HG02678 (cell line): Measurements from ENCODE around the gene NXNL1.
"Not testable (repeated sequence)": the region's sequence is repeated elsewhere in the genome, so short reads cannot be mapped to it uniquely, and the experiment has no call there.

Source experiments
- ATAC-seq: cut with Tn5 transposase; IDR thresholded peaks from one replicate; pipeline ENCODE4 v1.9.1; 2021; ENCODE audit warnings: mild to moderate bottlenecking, moderate library complexity; ENCODE audit not compliant: unreplicated experiment

NXNL1 gene, protein sequence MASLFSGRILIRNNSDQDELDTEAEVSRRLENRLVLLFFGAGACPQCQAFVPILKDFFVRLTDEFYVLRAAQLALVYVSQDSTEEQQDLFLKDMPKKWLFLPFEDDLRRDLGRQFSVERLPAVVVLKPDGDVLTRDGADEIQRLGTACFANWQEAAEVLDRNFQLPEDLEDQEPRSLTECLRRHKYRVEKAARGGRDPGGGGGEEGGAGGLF

GRCh38 chr19:17460372-17461230 is at the start of gene NXNL1:
Gene NXNL1, minus strand, starts transcription at chr19:17460926. Its CDS starts 57 bp downstream, at chr19:17460869.
- no peak for ATAC-seq

GRCh38 chr19:17508558-17508933 is 47.8 kb upstream of the NXNL1 start:
- ATAC-seq: not testable (repeated sequence)

- no peak for ATAC-seq
These were observed 46.0 kb upstream of the NXNL1 start for GRCh38 chr19:17506745-17507144.

GRCh38 chr19:17505223-17505622 is 44.5 kb upstream of the NXNL1 start:
- no peak for ATAC-seq

DNA sequence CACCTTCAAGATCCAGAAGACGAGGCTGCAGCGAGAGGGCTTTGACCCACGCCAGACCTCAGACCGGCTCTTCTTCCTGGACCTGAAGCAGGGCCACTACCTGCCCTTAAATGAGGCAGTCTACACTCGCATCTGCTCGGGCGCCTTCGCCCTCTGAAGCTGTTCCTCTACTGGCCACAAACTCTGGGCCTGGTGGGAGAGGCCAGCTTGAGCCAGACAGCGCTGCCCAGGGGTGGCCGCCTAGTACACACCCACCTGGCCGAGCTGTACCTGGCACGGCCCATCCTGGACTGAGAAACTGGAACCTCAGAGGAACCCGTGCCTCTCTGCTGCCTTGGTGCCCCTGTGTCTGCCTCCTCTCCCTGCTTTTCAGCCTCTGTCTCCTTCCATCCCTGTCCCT is 43.7 kb upstream of the NXNL1 start:
- ATAC-seq: no peak

DNA sequence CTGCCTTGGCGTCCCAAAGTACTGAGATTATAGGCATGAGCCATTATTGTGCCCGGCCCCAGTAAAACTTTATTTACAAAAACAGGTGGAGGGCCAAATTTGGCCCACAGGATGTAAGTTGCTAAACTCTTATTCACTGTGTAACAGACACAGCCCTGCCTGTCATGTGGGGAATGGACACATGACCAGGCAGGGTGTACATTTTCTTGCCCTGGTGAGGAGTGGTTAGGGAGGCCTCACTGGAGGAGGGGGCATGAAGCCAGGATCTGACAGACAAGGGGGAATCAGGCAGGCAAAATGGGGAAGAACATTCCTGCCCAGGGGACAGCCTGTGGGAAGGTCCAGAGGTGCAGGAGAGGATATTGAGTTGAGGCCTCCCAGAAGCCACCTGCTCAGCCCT is 43.3 kb upstream of the NXNL1 start:
- no peak for ATAC-seq

DNA sequence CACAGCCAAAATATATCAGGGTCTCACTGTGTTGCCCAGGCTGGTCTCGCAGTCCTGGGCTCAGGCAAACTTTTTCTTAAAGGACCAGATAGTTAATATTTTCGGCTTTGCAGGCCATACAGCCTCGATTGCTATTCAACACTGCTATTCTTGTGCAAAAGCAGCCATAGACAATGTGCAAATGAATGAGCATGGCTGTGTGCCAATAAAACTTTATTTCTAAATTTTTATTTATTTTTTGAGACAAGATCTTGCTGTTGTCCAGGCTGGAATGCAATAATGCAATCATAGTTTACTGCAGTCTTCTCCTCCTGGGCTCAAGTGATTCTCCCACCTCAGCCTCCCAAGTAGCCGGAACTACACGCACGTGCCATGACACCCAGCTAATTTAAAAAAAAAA is 42.5 kb upstream of the NXNL1 start:
- no peak for ATAC-seq

DNA sequence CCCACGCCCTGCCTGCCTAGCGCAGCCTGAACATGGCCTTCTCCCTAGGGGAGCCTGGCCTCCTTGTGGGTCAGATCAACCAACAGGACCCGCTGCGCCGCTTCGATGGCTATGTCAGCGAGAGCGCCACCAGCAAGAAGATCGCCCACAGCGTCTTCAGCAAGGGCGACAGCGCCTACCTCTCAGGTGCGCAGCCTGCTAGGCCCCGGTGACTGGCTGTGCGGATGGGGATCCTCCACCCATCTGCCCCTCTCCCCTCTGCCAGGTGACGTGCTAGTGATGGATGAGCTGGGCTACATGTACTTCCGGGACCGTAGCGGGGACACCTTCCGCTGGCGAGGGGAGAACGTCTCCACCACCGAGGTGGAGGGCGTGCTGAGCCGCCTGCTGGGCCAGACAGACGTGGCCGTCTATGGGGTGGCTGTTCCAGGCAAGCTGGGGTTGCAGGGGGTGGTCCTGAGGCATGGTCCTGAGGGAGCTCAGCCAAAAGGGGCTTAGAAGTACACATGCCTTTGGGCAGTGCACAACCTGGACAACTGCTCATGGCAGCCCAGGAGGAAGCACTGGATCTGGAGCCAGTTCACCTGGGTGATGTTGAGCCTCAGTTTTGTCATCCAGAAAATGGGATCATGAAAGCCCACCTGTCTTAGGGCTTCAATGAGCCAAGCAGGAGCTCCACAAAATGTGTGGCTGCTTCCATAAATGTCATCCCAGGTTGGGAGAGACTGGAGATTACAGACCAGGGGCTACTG is 39.9 kb upstream of the NXNL1 start:
- ATAC-seq: no peak

DNA sequence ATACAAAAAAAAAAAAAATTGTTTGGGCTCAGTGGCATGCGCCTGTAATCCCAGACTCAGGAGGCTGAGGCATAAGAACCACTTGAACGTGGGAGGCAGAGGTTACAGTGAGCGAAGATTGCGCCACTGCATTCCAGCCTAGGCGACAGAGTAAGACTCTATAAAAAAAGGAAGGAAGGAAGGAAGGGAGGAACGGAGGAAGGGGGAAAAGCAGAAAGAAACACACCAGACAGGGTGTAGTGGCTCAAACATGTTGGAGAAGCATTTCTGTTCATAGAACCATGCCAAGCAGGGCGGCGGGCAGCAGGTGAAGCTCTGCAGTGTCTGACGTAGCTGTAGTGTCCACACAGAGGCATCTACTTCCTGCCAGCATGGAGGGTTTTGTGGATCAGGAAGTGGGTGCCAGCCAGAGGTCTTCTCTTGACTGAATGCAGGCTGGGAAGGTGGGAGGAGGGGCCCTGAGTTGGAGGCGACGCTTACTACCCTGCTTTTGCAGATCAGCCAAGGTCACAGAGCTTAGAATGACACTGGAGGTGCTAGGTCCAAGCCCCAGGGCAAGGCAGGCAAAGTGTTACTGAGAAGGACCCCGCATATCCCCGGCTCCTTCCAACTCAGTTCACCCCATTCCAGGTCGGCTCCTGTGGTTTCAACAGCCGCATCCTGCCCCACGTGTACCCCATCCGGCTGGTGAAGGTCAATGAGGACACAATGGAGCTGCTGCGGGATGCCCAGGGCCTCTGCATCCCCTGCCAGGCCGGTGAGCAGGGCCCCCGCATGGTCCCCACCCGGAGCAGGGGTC is 39.1 kb upstream of the NXNL1 start:
- ATAC-seq: no peak

DNA sequence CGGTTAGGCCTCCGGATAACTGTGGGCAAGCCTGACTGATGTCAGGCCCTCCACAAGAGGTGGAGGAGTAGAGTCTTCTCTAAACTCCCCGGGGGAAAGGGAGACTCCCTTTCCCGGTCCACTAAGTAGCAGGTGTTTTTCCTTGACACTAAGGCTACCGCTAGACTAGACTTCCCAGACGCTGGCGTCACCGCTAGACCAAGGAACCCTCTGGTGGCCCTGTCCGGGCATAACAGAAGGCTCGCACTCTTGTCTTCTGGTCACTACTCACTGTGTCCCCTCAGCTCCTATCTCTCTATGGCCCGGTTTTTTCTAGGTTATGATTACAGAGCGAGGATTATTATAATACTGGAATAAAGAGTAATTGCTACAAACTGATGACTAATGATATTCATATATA is 38.3 kb upstream of the NXNL1 start:
- not testable (repeated sequence) for ATAC-seq

- no peak for ATAC-seq
These were observed 36.5 kb upstream of the NXNL1 start for GRCh38 chr19:17497149-17497798.

DNA sequence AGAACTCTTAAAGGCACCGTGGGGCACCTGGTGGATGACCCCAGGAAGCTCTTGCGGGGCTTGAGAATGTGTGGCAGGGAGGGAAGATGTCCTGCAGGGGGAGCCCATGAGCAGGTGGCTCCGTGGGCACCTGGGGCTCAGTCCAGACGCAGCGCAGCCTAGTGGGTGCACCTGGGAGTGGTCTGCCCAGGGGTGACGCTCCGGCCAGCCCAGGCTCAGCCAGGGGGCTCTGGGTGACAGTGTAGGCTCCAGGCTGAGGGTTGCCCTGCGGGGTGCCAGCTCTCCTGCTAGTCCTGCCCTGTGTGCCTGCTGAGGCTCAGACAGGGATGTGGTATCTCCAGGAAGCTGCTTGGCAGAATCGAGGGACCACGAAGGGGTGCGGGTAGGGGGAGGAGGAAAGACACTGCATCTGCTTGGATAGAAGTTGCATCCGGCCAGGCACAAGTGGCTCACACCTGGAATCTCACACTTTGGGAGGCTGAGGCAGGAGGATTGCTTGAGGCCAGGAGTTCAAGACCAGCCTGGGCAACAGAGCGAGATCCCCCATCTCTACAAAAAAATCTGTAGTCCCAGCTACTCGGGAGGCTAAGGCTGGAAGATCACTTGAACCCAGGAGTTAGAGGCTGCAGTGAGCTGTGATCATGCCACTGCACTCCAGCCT is 35.7 kb upstream of the NXNL1 start:
- peak; percentile 66 for ATAC-seq

DNA sequence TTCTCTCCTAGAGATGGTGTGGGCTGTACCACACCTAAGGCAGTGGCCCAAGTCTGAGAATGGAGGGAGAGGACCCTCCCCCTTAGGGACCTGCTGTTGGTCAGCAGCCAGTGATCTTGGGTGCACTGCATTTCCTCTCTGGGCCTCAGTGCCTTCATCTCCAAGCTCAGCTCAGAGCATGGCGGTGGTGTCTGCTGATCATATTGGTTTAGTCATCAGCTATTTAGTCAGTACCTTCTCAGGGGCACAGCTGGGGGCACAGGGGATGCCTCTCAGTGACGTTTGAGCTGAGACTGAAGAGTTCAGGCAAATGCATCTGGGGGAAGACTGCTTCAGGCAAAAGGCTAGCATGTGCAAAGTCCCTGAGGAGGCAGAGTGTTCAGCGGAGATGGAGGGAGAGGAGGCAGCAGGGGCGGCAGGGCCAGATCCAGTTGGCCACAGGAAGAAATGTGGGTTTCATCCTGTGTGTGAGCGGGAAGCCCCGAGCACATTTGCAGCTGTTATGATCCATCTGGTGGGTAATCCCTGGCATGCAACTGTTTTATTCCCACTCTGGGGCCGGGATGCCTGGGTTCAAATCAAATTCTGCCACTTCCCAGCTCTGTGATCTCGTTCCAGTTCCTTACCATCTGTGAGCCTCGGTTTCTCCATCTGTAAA is 35.0 kb upstream of the NXNL1 start:
- no peak for ATAC-seq

GRCh38 chr19:17491287-17491686 is 30.6 kb upstream of the NXNL1 start:
- ATAC-seq: no peak

GRCh38 chr19:17490411-17490810 is 29.7 kb upstream of the NXNL1 start:
- ATAC-seq: no peak

GRCh38 chr19:17489392-17490030 is 28.8 kb upstream of the NXNL1 start:
- no peak for ATAC-seq

GRCh38 chr19:17488593-17489391 is 28.1 kb upstream of the NXNL1 start:
- no peak for ATAC-seq
